NCI-H1092 (cell line): ENCODE data around the gene DDA1.
A peak's percentile ranks its signal among the peaks of the same experiment; 100 is the strongest.
"Not testable (repeated sequence)": the region's sequence is repeated elsewhere in the genome, so short reads cannot be mapped to it uniquely, and the experiment has no call there.

Experiments
- DNase-seq: peaks from one replicate; lab custom pipeline; 2025; lab: John Stamatoyannopoulos, UW

Gene DDA1

DNA sequence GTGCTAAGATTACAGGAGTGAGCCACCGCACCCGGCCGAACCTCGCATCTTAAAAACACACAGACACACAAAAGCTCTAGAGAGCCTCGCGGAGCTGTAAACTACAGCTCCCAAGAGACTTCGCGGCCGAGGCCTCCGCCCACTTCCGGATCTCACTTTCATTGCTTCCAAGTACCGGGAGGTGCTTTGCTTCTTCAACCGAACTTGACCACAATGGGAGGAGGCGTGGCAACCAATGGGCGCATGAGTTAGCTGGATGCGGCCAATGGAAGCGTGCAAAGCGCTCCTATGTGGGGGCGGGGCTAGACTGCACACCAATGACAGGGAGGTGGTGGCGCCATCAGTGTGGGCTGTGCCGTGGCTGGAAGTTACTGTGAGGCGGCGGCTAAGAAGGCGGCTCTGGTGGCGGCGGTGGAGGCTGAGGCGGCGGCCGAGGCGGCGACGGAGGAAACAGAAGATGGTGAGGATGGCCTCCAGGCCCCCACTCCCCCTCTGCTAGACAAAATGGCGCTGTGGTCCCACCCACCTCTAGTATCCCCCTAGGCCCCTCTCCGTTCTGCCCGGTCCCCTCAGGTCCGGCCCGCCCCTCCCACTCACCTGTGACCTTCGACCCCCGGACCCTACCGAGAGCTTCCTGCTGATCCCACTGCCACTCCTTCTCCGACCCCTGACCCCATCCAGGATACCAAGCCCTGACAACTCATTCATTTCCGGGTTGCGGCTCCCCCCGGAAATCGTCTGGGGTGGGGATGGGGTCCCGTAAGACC, at the start of gene DDA1:
Gene DDA1, plus strand, starts transcription at position 366 of the 767 bp plus-strand sequence. Its CDS starts 92 bp downstream, at position 458.
- DNase-seq = peak; percentile 99

DNA sequence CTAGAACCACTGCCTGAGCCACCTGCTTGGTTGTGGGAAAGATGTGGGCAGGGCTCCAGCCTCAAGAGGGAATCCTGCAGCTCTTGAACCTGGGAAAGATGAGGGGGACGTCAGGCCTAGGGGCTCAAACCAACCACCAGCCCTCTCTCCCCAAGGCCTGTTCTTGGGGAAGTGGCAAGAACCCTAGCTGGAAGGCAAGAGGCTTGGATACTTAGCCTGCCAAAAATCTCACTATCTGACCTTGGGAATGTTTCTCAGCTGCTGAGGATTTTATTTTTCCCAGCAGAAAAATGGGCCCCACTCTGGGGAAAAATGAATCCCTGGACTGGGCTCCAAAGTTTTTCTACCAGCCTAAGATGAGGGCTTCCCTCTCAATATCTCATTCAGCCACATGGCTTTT, 49.4 kb upstream of the DDA1 start:
- no peak for DNase-seq

DNA sequence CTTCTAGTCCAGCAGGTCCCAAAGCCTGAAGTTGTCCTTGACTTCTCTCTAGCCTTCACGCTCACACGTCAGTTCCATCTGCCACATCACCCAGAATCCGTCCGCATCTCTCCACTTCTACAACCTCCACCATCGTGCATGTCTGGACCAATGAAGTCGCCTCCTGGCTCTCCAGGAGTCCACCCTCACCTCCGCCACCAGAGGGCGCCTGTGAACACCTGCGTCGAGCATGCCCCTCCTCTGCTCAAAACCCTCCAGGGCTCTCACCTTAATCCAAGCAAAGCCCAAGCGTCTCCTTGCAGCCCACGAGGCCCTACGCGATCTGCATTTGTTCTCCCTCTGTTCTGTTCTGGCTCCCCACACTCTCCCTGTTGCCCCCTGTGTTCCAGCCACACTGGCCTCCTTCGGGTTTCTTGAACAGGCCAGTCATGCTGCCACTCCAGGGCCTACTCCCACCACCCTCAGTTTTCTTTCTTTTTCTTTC, 48.5 kb upstream of the DDA1 start:
- DNase-seq = peak; percentile 44

DNA sequence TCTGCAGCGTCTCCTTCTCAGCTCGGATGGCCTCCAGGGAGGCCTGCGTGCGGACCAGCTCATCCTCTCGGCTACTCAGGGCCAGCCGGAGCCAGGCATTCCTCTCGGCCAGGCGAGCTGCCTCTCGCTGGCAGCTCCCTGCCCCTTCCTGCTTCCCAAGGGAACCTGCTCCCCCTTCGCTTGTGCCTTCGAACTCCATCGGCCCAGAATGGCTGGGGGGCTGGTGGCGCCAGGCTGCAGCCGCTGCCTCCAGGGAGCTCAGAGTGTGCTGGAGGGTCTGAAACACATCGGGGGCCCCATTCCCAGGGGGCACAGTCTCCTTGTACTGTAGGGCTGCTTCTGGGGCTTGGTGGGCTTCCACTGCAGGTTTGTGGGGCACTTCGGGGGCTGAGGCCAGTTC, 46.8 kb upstream of the DDA1 start:
- DNase-seq = no peak

DNA sequence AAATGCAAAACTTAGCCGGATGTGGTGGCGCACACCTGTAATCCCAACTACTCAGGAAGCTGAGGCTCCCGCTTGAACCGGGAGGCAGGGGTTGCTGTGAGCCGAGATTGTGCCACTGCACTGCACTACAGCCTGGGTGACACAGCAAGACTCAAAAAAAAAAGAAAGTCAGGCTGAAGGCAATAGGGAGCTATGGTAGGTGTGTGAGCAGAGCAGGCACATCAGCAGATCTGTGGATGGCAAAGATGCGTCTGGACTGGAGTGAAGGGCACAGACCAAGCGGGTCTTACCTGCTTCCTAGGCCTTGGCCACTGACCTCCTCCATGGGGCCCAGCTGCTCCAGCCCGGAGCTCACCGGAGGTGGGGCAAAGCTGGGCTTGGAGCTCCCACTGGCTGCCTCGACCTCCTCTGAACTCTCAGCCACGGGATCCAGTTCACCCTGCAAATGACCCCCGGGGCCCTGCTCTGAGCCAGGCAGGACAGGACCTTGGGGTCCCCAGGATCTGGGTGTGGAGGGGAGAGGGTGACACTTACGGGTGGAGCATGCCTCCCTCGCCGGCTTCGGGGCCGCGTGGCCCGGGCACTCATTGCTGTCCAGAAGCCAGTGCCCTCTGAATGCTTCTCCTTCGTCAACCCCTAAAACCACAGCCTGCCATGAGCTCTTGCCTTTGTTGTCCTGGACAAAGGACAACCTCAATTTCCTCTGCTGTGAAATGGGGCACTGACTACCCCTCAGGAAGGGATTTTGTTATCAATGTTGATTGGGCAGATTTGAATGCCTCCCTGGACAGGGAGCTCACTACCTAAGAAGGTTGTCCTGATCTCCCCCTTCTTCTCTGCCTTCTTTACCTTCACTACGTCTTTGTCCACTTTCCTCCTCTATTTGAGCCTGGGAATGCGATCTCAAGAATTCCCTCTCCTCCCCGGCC, 45.4 kb upstream of the DDA1 start:
- no peak for DNase-seq

DNA sequence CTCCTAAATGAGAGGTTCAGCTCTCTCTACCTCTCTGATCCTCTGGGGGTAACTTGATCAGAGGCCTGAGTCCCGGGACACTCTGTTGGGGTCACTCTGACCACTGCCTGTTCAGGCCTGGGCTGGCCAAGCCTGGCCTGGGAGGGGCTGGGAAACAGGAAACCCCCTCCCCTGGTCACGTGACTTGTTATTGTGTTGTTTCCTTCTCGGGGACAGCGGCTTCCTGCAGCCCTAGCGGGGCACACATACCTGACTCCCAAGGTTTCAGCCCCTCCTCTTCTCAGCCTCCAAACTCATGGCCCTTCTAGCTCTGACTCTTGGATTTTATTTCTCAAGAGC, 44.8 kb upstream of the DDA1 start, which contains the start of gene USHBP1:
Gene USHBP1, minus strand, starts transcription at position 105 of the 339 bp plus-strand sequence. CDS start 446 bp downstream, outside the sequence.
- no peak for DNase-seq

DNA sequence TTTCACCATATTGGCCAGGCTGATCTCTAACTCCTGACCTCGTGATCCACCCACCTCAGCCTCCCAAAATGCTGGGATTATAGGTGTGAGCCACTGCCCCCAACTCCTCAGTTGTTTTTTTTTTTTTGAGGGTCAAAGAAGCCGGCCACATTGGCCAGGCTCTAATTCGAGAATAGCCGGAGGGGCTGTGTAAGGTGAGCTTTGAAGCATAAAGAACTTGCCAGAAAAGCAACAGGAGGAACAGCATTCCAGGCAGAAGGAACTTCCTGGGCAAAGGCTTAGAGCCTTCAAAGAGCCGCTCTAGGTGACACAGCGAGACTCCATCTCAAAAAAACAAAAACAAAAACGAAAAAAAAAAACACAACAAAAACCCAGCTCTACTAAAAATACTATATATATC, 43.3 kb upstream of the DDA1 start:
- DNase-seq = no peak

DNA sequence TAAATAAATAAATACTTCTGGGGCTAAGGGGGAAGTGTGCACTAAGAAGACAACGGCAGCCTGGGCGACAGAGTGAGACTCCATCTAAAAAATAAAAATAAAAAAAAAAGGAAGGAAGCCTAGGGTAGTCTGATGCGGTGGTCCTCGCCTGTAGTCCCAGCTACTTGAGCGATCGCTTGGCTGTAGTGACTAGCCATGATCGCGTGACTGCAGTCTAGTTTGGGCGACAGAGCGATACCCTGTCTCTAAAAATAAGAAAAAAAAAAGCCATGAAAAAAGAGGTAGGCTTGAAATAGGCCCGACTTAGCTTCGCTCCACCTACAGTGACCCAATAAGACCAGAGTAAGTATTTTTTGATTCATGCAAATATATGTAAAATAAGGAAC, 42.8 kb upstream of the DDA1 start:
- no peak for DNase-seq

DNA sequence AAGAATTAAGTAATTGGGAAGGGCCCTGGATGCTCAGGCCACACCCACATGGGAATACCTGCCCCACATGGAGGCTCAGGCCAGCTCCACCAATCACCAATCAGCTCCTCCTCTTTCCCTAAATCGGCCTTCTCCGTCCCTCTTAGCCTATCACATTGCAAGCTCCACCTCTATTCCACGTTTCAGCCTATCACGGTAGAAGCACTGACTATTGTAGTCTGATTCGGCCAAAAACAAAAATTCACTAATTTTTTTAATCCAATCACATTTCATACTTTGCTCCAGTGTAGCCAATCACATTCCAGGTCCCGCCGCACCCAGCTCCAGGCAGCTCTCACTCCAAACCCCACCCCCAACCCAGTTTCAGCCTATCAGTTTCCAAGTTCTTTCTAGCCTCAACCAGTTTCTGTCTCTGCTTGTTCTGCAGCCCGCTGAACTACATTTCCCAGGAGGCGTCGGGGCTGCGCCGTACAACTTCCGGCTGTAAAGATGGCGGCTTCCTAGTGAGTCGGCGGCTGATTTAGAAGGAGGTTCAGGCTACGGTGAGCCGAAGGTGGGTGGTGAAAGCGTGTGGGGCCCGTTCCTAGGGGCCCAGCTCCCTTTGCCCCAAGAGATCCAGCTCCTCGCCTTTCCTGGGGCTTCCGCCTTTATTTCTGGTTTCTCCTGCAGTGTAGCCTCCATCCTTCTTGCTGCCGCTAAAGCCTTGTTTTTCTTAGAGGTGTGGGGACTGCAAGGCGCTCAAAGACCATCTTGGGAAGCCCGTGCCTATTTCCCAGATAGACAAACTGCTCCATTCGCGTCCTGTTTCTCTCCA, 42.2 kb upstream of the DDA1 start, which contains the start of gene BABAM1:
Gene BABAM1, plus strand, starts transcription at position 469 of the 814 bp plus-strand sequence. CDS start 1,364 bp downstream, outside the sequence.
- DNase-seq = peak; percentile 95

DNA sequence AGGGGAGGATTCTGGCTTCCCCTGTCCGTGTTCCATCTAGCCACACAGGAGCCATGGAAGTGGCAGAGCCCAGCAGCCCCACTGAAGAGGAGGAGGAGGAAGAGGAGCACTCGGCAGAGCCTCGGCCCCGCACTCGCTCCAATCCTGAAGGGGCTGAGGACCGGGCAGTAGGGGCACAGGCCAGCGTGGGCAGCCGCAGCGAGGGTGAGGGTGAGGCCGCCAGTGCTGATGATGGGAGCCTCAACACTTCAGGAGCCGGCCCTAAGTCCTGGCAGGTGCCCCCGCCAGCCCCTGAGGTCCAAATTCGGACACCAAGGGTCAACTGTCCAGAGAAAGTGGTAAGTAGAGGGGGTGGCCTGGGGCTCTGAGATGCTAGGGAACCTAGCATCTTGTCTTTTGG, 40.6 kb upstream of the DDA1 start:
- DNase-seq = no peak

DNA sequence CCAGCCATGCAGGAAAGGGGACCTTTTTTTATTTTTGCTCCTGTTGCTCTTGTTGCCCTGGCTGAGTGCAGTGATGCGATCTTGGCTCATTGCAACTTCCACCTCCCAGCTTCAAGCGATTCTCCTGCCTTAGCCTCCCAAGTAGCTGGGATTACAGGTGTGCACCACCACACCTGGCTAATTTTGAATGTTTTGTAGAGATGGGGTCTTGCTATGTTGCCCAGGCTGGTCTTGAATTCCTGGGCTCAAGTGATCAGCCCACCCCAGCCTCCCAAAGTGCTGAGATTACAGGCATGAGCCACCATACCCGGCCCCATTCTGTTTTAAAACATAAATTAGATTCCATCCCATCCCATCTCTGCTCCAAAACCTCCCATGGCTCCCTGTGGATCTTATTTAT, 34.5 kb upstream of the DDA1 start:
- DNase-seq = not testable (repeated sequence)

DNA sequence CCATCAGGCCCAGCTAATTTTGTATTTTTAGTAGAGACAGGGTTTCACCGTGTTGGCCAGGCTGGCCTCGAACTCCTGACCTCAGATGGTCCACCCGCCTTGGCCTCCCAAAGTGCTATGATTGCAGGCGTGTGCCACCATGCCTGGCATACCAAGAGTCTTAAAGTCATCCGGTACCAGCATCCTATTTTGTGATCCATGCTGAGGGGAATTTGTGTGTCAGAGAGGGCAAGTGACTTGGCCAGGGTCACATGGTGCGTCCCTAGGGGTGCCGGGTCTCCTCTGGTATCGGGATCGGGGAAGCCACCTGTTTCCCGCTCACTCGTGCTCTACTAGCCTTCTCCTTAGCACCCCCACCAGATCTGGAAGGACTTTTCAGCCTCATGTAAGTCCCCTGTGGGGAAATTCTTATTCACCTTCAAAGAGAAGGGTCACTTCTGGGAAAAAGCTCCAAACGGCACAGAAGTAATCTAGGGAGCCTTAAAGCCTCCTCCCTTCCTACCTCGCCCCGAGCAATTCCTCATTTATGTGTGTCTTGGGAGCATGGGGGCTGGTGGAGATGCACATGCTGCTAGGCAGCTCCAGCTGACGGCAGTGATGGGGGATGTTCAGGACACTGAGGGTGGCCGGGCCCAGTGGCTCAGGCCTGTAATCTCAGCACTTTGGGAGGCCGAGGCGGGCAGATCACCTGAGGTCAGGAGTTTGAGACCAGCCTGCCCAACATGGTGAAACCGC, 33.8 kb upstream of the DDA1 start:
- DNase-seq = no peak

DNA sequence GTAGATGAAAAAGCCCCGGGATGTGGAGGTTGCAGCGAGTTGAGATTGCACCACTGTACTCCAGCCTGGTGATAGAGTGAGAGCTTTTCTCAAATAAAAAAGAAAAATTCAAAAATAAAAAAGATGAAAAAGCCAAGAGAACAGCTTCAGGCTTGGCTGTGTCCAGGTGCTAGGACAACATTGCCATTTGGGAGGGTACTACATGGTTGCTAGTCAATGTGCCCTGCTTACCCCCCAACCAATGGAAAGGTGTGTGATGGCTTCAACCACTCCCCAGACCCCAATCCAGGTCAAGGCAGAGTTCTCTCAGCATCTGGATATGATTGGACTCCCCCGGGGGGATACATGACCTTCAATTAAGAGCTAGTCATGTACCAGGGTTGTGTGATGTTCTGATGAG, 29.9 kb upstream of the DDA1 start:
- DNase-seq = no peak

DNA sequence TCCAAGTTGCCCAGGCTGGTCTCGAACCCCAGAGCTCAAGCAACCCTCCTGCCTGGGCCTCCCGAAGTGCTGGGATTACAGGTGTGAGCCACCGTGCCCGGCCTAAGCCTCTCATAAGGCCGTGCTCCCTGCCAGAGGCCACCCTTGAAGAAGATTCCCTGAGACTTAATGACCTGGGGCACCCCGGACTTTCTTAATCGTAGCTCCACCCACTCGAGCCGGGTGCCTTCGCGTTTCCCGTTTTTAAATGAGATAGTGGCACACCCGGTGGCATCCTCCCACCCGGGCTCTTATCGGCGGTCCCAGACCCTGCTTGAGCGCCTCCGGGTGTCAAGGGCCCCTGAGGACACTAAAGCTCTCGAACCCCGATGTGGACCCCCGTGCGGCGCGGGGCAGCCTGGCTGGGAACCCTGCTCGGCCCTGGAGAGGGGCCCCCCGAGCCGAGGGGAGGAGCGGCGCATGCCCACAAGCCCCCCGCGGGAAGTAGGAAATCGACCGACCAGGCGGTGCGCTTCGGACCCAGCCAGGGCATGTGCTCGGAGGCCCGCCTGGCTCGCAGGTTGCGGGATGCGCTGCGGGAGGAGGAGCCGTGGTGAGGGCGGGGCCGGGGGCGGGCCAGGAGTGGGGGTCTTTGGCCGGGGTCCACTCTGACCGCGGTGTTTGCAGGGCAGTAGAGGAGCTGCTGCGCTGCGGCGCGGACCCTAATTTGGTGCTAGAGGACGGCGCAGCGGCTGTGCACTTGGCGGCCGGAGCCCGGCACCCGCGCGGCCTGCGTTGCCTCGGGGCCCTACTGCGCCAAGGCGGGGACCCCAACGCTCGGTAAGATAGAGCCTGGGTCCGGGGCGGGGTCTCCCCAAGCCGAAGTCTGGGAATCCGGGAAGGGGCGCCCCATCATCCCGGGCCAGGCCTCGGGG, 27.7 kb upstream of the DDA1 start, which contains the start of gene ANKLE1:
Gene ANKLE1, plus strand, starts transcription at position 511 of the 914 bp plus-strand sequence. Its CDS starts 20 bp downstream, at position 531.
- no peak for DNase-seq

DNA sequence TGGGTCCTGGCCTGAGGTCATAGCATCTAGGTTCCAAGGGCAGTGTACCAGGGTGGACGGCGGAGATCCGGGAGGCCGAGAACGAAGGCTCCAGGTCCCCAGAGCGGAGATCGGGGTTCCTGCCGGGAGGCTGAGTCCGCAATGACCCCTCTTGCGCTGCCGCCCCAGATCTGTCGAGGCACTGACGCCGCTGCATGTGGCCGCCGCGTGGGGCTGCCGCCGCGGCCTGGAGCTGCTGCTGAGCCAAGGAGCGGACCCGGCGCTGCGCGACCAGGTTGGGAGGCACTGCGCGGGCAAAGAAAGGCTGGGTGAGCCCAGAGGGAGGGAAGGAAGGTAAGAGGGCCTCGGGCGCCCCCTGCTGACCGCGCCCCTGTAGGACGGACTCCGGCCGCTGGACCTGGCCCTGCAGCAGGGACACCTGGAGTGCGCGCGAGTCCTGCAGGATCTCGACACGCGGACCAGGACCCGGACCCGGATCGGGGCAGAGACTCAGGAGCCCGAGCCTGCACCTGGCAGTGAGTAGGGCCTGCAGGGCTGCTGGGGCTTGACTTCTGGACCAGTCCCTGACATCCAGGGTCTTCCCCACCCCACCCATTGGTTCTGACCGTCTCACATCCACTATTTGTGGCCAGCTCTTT, 26.8 kb upstream of the DDA1 start:
- peak; percentile 75 for DNase-seq

DNA sequence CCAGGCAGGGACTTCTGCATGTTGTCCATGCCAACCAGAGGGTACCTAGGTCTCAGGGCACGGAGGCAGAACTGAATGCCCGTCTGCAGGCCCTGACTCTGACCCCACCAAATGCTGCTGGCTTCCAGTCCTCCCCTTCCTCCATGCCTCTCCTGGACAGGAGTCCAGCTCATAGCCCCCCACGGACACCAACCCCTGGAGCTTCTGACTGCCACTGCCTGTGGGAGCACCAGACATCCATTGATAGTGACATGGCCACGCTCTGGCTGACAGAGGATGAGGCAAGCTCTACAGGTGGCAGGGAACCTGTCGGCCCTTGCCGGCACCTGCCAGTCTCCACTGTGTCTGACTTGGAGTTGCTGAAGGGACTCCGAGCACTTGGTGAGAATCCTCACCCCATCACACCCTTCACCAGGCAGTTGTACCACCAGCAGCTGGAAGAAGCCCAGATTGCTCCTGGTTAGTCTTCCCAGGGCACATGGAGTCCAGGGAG, 25.8 kb upstream of the DDA1 start:
- DNase-seq = no peak

DNA sequence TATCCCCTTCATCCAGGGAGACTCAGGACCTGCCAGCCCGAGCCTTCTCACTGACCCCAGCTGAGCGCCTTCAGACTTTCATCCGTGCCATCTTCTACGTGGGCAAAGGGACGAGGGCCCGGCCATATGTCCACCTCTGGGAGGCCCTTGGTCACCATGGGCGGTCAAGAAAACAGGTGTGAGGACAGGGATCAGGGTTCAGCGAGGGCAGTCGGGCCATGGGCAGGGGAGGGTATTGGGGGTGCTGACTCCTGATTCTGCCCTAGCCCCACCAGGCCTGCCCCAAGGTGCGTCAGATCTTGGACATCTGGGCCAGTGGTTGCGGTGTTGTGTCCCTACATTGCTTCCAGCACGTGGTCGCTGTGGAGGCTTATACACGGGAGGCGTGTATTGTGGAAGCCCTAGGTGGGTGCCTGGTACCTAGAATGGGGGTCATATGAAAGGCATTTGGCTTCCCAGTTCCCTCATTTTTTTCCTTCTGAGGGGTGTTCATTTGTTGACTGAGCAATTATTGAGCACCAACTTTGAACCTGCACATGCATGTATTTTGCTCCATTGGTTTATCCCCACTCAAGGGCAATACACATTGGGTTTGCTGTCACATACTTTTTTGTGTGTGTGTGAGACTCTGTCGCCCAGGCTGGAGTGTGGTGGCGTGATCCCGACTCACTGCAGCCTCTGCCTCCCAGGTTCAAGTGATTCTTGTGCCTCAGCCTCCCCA, 23.8 kb upstream of the DDA1 start:
- DNase-seq = no peak

DNA sequence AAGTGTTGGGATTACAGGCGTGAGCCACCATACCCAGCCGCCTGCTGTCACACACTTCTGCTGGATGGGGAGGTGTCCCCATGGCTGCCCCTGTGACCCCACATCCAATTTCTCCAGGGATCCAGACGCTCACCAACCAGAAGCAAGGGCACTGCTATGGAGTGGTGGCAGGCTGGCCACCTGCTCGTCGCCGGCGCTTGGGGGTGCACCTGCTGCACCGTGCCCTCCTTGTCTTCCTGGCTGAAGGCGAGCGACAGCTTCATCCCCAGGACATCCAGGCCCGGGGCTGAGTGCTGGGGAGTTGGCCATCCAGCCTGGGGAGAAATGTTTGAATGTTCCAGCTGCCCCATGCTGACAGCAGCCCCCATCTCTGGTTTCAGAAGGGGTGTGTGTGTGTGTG, 23.1 kb upstream of the DDA1 start:
- DNase-seq = no peak

DNA sequence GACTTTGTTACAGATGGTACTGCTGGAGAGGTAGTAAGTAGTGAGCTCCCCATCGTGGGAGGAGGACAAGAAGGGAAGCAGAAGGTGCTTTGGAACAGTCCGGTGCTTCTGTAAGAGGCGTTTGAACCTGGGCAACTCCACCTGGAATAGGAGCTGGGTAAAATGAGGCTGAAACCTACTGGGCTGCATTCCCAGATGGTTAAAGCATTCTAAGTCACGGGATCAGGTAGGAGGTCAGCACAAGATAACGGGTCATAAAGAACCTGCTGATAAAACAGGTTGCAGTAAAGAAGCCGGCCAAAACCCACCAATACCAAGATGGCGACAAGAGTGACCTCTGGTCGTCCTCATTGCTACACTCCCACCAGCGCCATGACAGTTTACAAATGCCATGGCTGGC, 22.6 kb upstream of the DDA1 start:
- no peak for DNase-seq
